Islet precursor cell (in vitro differentiated cells): ENCODE measurements around the gene OLFM4.

Experiments used
- DNase-seq: peaks from one replicate; pipeline ENCODE4 v3.0.0-alpha.2; 2018

Gene OLFM4

DNA sequence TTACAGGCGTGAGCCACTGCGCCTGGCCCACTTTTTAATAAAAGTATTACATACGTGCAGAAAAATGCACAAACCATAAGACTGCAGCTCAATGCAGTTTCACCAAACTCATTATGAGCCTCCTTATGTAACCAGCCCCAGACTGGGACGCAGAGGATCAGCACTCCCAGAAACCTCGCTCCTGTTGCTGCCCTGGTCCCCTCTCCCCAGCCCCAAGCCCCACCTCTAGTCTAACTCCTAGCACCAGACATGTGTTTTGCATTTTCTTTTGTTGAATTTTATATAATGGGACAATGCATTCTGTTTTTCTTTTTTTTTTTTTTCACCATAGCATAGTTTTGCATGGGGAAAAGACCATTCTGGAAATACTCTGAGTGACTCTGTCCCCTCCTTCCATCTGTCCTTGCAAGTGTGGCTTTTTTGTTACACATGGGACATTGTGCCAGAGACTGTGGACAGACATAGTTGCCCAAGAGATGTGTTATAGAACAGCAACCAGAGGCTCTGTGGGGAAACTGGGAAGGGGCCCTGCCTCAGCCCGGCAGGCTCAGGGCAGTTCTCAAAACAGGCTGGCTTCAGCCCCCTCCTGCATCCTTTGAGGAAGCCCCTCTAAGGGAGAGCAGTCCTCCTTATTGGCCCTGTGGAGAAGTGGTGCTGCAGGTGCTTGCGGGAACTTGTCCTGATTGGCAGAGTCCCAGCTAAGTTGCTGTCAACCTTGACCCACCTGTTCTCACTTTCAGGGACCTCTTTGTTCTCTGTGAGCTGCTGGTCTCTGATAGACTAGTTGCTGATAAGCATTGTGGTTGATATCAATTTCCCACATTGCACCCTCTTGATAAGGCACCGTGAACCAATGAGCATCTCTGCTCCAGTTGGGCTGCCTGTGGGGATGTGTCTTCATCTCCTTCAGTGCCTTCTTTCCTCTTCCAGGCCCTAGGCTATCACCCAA lies 13.8 kb upstream of the OLFM4 start:
- no peak for DNase-seq

DNA sequence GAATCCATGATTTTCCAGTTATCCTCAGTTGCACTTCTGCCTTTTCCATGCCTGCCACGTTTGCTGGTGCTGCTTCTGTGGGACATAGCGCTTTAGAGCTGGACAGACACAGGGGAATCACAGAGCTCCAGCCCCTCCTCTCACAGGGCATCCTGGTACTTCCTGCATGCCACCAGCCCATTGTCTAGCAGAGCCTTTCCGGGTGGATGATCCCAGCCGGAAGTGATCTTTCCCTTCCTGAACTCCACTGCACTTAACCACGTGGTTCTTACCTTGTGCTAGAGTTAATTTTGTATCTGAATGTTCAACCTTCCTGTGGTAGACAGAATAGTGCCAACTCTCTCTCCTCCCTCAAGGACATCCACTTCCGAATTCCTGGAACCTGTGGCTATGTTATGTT lies 12.6 kb upstream of the OLFM4 start:
- DNase-seq, result no peak

DNA sequence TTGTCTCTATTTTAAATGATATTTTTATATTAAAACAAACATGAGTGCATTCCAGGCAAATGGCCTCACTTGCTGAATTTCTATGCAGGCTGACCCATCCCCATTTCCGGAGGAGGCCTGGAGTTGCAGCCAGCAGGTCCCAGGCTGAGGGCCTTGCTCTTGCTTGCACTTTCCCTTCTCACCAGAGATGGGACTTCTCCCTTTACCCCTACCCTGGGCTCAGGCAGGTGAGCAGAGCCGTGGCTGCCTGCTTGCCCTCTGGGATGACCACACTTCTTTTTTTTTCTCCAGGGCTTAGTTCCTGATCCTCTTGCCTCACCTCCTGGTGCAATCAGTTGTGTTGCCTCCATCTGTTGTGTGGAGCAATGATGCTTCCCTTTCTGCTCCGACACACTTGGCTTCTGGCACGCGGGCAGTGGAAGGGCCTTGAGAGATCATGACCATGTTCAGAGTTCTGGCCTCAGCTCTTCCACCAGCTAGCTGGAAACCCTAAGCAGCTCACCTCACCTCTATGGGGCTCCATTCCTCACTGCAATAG lies 11.1 kb upstream of the OLFM4 start:
- DNase-seq, result no peak

DNA sequence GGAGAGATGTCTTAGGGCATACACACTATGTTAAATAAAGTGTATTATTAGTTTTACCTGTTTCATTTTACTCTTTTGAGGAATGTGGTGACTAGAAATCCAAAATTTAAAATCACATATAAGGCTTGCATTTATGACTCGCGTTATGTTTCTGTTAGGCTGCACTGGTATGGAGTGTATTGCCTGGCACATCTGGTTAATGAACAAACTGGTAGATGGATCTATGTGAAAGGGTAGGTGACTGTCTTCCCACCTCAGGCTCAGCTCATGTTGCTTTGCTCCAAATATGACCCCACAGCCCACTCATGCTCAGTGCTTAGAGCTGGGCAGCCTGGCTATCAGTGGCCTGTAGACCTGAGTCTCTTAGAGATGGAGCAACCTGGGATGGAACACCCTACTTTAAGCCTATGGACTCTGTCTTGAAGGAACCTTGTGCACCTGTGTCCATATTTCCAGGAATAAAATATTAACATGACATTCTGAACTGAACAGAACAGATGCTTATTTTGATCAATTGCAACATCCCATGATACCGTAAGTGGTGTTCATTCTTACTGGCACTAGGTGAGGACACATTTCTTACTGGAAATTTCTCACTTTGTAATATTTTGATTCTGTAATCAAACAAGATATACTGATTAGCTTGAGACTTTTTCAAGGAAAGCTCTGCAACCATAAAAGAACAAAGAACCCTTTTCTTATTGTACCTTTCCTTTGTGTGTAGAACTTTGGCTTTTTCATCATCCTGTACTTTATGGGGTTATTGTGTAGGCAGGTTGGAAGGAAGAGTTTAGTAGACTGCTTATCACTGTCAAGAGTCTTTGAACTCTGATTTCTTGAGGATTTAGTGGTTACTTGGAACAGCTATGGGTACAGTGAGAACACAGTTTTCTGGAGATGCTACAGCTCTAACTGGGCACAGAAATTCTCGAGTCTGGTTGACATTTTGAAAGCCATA lies 9.6 kb upstream of the OLFM4 start:
- no peak for DNase-seq

DNA sequence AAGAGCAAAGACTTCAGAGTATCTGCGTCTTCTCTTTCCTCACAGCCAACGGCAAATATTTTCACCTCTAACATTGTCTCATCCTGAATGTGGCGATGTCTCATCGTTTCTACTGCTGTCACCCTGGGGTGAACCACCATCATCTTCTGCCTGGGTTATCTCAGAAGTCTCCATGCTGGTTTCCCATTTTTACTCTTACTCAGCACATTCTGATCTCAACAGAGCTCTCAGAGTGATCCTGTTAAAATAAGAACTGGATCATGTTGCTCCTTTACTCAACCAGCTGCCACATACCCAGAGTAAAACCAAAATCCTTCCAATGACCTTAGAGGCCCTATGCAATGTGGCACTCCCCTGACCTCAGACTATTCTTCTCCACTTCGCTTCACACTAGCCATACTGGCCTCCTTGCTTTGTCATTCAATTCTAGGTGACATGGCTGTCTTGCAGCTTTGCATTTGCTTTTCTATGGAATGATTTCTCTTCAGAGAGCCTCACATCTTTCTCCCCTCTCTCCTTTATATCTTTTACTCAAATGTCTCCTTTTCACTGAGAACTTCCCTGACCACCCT lies 7.8 kb upstream of the OLFM4 start:
- no peak for DNase-seq

DNA sequence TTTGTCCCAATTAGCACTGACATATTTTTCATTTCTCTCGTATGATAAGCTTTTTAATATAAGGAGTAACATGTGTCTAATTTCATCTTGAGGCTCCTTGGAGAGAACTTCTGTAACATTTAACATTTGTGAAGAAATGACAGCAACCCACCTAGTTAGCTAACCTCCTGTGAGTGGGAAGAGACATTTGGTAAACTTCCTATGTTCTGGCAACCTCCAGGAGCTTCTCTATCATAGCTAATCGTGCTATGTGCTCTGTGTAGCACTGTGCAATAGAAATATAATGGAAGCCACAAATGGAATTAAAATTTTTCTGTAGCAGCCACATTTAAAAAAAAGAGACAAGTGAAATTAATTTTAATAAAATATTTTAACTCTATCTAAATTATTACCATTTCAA lies 5.4 kb upstream of the OLFM4 start:
- no peak for DNase-seq

DNA sequence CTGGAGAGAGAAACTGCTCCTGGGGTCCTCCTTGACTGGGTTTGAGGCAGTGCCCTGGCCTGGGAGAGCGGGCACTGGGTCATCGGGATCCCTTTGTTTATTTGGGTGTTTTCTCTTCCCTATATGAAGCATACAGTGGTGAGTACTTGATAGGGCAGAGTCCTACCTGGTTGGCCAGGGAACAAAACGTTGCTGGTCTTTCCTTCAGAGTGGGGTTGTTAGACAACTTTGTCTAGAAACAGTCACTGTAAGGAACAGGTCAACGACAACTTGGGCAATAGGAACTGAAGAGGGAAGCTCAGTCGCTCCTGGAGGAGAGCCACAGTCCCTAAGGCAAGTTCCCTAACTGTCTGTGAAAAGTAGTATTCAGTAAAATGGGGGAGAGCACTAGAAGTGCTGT lies 550 bp upstream of the OLFM4 start:
- no peak for DNase-seq

DNA sequence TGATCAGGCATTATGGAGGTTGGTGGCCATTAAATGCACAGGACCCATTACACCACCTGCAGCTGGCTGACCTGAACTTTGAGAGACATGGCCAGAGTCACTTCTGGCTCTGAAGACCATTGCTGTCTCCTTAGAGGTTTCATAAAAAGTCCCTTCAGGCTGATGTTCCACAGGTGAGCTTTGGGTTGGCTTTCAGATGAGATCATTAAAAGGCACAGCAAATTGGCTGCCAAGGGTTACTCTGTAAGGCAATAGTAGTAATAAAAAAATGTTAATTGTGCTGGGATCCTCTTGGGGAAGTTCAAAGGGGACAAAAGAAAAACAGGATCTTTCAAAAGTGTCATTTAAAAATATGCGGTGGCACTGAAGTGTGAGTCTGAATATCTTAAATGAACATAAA lies 4.2 kb downstream of the OLFM4 start:
- DNase-seq, result no peak

DNA sequence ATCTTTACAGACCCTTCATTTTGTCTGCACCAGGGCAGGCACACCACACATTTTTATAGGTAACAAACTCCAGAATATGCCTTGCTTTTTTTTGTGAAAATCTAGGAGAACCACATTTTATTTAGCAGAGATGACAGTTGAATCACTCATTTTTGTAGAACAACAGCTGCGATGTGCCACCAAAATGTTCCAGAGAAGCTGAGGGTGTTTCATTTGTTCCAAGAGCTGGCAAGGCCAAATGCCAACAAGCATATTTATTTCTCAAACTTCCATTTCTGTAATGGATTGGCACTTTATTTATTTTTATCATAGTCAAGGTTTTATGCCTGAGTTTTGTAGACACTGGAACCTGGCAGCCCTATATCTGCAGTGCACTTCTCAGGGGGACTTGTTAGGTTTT lies 10.4 kb downstream of the OLFM4 start:
- no peak for DNase-seq

DNA sequence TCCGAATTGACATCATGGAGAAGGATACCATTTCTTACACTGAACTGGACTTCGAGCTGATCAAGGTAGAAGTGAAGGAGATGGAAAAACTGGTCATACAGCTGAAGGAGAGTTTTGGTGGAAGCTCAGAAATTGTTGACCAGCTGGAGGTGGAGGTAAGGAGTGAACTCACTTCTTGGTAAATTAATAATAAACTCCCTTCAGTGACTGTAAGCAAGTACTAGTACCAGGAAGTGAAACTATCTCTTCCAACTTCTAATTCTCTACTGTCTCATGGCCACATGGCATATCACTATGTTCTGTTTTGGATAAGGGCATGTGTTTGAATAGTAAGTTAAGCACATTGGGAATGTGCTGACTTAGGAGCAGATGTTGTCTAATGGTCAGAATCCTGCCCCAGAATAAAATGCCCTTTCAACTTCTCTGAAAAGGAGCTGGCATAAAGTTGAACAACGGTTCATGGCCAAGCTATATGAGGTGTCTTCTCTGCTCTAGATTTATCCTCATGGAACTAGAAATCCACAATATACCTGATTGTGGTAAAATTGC lies 13.4 kb downstream of the OLFM4 start:
- DNase-seq, result no peak

DNA sequence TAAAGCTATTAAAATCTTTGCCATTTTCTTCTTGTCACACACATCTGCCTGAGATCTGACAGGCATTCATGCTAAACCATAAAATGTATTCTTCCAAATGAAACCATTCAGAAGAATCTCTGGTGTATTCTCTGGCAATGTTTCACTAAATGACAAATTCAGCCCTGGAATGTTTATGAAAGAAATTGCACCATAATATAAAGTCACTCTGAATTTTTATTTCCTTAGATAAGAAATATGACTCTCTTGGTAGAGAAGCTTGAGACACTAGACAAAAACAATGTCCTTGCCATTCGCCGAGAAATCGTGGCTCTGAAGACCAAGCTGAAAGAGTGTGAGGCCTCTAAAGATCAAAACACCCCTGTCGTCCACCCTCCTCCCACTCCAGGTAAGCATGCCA lies 14.3 kb downstream of the OLFM4 start:
- no peak for DNase-seq

DNA sequence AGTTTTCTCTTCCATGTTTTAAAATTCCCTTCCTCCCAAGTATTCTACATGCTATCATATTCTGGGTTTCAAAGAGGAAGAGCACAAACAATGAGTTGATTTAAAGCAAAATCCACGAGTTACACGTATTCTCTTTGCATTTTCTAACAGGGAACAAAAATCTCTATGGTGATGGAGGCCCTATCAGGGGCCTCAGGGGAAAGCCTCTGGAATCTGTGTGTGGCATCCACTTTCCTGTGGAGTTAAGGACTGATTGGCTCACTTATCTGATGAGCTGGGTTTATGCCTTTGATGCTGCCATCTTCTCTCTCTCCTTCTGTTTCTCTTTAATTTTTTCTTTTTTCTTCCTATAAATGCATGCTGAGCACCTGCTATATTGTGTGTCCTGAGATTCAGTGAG lies 14.8 kb downstream of the OLFM4 start:
- no peak for DNase-seq

DNA sequence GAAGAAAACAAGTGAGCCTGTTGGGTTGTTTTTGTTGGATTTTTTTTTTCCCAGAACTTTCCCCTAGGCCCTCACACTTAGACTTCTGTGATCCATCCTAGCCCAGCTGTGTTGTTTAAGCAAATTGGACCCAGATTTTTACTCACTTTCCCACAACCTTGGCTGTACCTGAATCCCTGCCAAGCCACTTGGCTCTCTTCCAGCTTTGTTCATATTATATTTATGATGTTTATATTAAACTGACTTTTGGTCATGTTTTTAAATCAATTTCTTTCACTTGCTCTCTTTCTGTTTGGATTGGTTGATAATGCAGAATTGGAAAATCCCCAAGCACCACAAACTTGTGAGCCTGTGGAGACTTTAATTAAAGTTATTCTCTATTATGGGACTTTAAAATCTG lies 16.6 kb downstream of the OLFM4 start:
- DNase-seq, result no peak

DNA sequence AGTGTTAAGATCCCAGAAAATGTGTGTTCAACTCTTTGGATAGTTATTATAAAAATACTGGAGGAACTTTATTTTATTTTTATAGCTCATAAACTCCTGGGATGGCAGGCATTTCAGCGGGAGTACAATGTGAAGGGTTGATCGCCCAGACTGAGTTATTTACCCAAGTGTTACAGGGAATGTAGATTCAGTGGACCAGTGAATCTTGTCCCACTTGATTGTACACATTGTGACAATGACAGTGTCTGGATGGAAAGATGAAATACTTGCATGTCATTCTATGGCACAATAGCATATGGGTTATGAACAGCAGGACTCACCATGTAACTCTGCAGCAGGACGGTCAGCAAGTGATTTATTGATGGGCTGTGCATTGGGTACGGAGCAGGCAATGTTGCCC lies 20.3 kb downstream of the OLFM4 start:
- no peak for DNase-seq

DNA sequence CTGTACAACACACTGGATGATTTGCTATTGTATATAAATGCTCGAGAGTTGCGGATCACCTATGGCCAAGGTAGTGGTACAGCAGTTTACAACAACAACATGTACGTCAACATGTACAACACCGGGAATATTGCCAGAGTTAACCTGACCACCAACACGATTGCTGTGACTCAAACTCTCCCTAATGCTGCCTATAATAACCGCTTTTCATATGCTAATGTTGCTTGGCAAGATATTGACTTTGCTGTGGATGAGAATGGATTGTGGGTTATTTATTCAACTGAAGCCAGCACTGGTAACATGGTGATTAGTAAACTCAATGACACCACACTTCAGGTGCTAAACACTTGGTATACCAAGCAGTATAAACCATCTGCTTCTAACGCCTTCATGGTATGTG lies 21.5 kb downstream of the OLFM4 start:
- no peak for DNase-seq

DNA sequence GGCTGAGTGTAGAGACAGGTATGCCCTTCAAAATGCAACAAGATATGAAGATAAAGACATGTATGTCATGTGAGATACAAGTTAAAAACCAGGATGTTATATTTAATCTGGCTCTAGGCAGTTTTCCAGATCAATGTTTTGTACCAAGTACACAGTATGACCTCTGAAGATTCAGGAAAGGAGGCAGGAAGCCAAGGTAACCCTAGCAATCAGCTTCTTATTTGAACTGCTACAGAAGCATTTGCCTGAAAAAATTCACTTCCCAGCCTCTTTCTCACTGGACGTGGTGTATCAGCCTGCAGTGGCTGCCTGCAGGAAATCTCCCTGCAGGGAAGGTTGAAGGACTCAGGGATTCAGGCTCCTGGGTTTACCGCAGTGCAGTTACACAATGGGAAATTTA lies 24.1 kb downstream of the OLFM4 start:
- no peak for DNase-seq

DNA sequence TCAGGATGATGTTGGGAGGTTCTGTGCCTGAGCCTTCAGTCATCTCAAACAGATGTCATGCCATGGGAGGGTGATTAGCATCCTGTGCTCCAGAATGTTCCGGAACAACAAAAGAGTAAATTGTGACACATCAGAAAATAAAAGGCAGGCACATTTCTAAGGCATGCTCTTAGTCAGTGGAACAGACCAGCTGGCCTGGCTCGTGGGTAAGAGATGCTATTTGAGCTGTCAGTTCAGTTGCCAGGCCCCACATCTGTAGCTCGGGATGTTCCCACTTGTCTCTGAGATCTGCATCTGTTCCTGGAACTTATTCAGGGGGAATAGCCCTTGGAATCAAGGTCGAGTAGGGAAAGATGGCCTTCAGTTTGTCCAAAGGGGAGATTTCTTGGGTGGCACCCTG lies 26.0 kb downstream of the OLFM4 start:
- no peak for DNase-seq

DNA sequence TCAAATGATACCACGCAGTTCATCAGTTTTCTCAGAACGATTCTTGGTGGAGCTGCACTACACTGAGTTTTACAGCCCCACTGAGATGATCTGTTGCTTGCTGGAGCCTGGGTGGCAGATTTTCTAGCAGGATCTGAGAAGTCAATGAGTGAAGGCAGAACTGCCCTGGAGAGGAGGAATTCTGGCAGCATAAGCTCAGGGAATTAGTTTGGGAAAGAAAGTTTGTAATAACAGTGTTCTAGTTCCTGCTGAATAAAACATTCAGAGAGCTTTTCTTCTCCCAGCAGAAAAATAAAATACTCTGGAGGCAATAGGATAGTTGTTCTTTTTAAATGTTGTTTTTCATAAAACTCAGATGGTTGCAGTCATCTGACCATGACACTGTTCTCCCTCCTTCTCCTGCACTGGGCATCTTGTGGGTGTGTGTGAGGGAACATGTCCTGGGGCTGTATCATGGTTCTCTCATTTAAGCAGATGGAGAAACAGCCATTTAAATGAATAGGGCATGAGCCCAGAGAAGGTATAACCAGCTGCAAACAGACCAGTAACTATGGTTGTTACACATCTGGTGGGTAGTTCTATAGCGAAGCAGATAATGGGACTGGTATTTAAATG lies 29.6 kb downstream of the OLFM4 start:
- DNase-seq, result no peak

DNA sequence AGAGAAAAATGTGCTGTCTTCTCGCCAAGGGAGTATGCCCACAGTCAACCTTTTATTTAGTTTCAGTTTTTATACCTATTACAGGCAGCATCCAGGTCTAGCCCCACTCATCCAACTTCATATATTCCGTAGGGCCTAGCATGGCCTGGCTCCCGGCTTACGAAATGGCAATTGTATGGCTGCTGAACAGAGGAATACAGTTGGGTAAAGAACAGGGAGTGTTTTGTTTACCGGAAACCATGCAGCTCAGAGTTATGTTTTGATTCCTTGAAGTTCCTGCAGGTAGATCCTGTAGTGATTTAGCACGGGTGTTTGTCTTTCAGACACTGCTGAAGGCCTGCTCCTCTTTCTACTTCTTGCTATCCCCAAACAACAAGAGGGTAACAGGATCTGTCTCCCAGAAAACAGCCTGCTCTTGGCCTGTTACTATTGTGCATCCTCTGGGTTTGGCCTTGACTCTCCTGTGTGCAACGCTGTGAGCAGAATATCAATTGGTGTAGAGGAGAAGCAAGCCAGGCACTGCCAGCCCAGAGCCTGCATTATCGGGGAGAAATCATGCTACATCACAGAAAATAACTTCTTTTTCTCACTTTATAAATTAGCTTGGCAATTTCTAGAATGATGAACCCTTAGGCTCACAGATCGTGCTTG lies 32.4 kb downstream of the OLFM4 start:
- DNase-seq, result no peak

DNA sequence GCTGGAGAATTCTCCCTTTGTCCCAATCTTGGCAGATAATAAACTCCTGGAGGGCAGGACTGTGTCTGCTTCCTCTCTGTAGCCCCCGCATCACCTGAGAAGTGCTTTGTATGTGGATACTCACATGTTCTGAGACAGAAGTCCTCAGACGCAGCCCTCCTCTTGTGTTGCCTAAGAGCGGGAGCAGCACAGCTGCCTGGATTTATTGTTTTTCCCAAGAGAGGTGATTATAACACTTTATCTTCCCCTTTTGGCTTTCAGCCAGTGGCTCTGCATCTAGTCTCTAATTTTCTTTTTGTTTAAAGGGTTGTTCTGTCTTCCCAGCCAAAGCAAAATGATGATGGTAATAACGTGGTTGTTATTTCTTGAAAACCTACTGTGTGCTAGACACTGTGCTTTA lies 36.1 kb downstream of the OLFM4 start:
- no peak for DNase-seq

DNA sequence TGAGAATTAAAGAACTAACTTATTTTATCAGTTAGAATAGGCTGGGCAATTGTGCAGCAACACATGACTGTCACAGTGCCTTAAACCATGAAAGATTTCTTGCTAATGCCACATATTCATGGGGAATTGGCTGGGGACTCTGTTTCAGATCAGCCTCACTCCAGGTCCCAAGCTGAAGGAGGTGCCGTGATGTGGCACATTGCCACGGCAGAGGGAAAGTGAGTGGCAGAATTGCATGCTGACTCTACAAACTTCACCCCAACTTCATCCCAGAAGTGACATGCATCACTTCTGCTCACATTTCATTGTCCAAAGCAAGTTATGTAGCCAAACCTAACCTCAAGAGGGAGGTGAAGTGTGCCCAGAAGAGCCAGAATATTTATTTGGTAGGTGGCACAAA lies 37.8 kb downstream of the OLFM4 start:
- no peak for DNase-seq
